ENCODE measurements around the gene ME3.
"Not testable (repeated sequence)": the region's sequence is repeated elsewhere in the genome, so short reads cannot be mapped to it uniquely, and the experiment has no call there.

Gene ME3

GRCh38 chr11:86558841-86559240 is 113.6 kb downstream of the ME3 start:
- DNase-seq (ENCODE audit: low read depth) = no peak

- no peak for DNase-seq (ENCODE audit: low read depth)
Measured at GRCh38 chr11:86558207-86558606, 114.2 kb downstream of the ME3 start.

GRCh38 chr11:86555866-86556265 is 116.5 kb downstream of the ME3 start:
- DNase-seq (ENCODE audit: low read depth) = no peak

GRCh38 chr11:86555401-86555800 is 117.0 kb downstream of the ME3 start:
- DNase-seq (ENCODE audit: low read depth) = no peak

- DNase-seq (ENCODE audit: low read depth) = no peak
Measured at GRCh38 chr11:86553265-86553664, 119.2 kb downstream of the ME3 start.

- DNase-seq (ENCODE audit: low read depth) = no peak
Measured at GRCh38 chr11:86551288-86552092, 120.9 kb downstream of the ME3 start.

- DNase-seq (ENCODE audit: low read depth) = no peak
Measured at GRCh38 chr11:86550757-86551156, 121.7 kb downstream of the ME3 start.

GRCh38 chr11:86548271-86548917 is 124.0 kb downstream of the ME3 start:
- no peak for DNase-seq (ENCODE audit: low read depth)

GRCh38 chr11:86547727-86548126 is 124.7 kb downstream of the ME3 start:
- DNase-seq (ENCODE audit: low read depth) = no peak

GRCh38 chr11:86541299-86541698 is 131.1 kb downstream of the ME3 start:
- DNase-seq (ENCODE audit: low read depth) = not testable (repeated sequence)

- DNase-seq (ENCODE audit: low read depth) = no peak
Measured at GRCh38 chr11:86538223-86538548, 134.2 kb downstream of the ME3 start.

GRCh38 chr11:86537541-86538222 is 134.7 kb downstream of the ME3 start:
- DNase-seq (ENCODE audit: low read depth) = no peak

GRCh38 chr11:86535773-86536172 is 136.6 kb downstream of the ME3 start:
- no peak for DNase-seq (ENCODE audit: low read depth)

- DNase-seq (ENCODE audit: low read depth) = no peak
Measured at GRCh38 chr11:86524620-86525352, 147.6 kb downstream of the ME3 start.

GRCh38 chr11:86523738-86524619 is 148.4 kb downstream of the ME3 start:
- no peak for DNase-seq (ENCODE audit: low read depth)

GRCh38 chr11:86522512-86522911 is 149.9 kb downstream of the ME3 start:
- DNase-seq (ENCODE audit: low read depth) = not testable (repeated sequence)

- no peak for DNase-seq (ENCODE audit: low read depth)
Measured at GRCh38 chr11:86519064-86519911, 153.1 kb downstream of the ME3 start.

- no peak for DNase-seq (ENCODE audit: low read depth)
Measured at GRCh38 chr11:86518211-86518610, 154.2 kb downstream of the ME3 start.

GRCh38 chr11:86517557-86517956 is 154.9 kb downstream of the ME3 start:
- DNase-seq (ENCODE audit: low read depth) = no peak

GRCh38 chr11:86515297-86516094 is 156.9 kb downstream of the ME3 start:
- DNase-seq (ENCODE audit: low read depth) = no peak
